Measurements from ENCODE around the gene NEDD4L. TPM values are rescaled to one million over a fixed set of nuclear protein-coding genes. Genes with fewer than 3 reads are reported as not detected.

NEDD4L gene
- total and polyA plus RNA-seq, 2 experiments from 2014 or later, result 36.2 to 72.3 TPM

MicroRNAs within 50 kb of the gene (microRNA counts, 767-probe panel; counts per million panel counts)
- microRNA hsa-miR-122-5p, result not detected

Small RNA genes lying within 50 kb of the gene (microRNA-seq; reads per million reads assigned to microRNA genes)
- not detected for gene MIR3591

Small RNA genes lying within 50 kb of the gene (small RNA-seq; reads per million reads assigned to genes)
- not detected for gene HMGN1P30 (ENCODE audit: low replicate concordance)
- gene MIR3591 (ENCODE audit: low replicate concordance), result not detected

Other genes with a start within 250 kb of the NEDD4L start
- gene ATP8B1, start 240.9 kb upstream of the NEDD4L start, total RNA-seq (2014; rRNA removed; shearing (Covaris generic)), result 3.0 and 3.9 TPM in 2 replicates
- 1.0 and 1.7 TPM in 2 replicates for gene ATP8B1, start 240.9 kb upstream of the NEDD4L start, polyA plus RNA-seq (2016; fragmentation: Nextera tagmentation; extraction: Ambion mirVana)